Esophagus muscularis mucosa (tissue), 4 donors: Measurements from ENCODE around the gene TMEM69. TPM values are rescaled to one million over a fixed set of nuclear protein-coding genes. Genes with fewer than 3 reads are reported as not detected.
A peak's percentile ranks its signal among the peaks of the same experiment; 100 is the strongest.
"Not testable (repeated sequence)": the region's sequence is repeated elsewhere in the genome, so short reads cannot be mapped to it uniquely, and the experiment has no call there.

ENCODE experiments used
- DNase-seq: peaks from one replicate; pipeline ENCODE4 v3.0.0-alpha.2; 2017; ENCODE audit errors: extremely low spot score
- H3K27ac ChIP-seq, 4 donors: fragments of 200-600 bp; sonication (generic); replicated peaks in 1 of 4; 1 replicate in 3 of 4; 2 replicates in 1 of 4; pipeline ENCODE4 v1.5.1; 2016 to 2019; ENCODE audit warnings: mild to moderate bottlenecking in 1 of 4
- H3K27me3 ChIP-seq, 4 donors: fragments of 200-600 bp; sonication (generic); one replicate each; pipeline versions ENCODE4 v1.5.1 to v1.6.0; 2016 to 2019
- H3K36me3 ChIP-seq, 4 donors: fragments of 200-600 bp; sonication (generic); one replicate each; pipeline ENCODE4 v1.5.1; 2016 to 2019
- H3K4me1 ChIP-seq, 4 donors: fragments of 200-600 bp; sonication (generic); one replicate each; pipeline ENCODE4 v1.5.1; 2016 to 2019
- H3K4me3 ChIP-seq, 4 donors: fragments of 200-600 bp; sonication (generic); 1 replicate in 2 of 4; 2 replicates in 2 of 4; pipeline ENCODE4 v1.5.1; 2016 to 2019; ENCODE audit warnings: mild to moderate bottlenecking in 4 of 4, moderate library complexity in 1 of 4
- H3K9me3 ChIP-seq, 4 donors: fragments of 200-600 bp; sonication (generic); 1 replicate in 3 of 4; 2 replicates in 1 of 4; pipeline ENCODE4 v1.5.1; 2016 to 2019
- CTCF ChIP-seq, 3 experiments: fragments of 200-600 bp in 2 of 3; fragments of 450-650 bp in 1 of 3; sonication (generic) in 2 of 3; IDR thresholded peaks; one replicate each; pipeline ENCODE4 v1.5.1; 2017 to 2019; ENCODE audit warnings: antibody characterized with exemption in 3 of 3, mild to moderate bottlenecking in 2 of 3, moderate library complexity in 1 of 3
- EP300 ChIP-seq: sonication (generic); formaldehyde crosslinking; IDR thresholded peaks from one replicate; pipeline ENCODE4 v1.6.1; 2017; ENCODE audit warnings: antibody characterized with exemption
- POLR2A ChIP-seq: fragments of 450-650 bp; IDR thresholded peaks from one replicate; pipeline ENCODE4 v1.6.1; 2017; ENCODE audit warnings: antibody characterized with exemption, moderate library complexity, mild to moderate bottlenecking, low read depth
- POLR2AphosphoS5 ChIP-seq, 2 donors: sonication (generic); formaldehyde crosslinking; IDR thresholded peaks; one replicate each; pipeline ENCODE4 v1.6.1; 2017; ENCODE audit warnings: antibody characterized with exemption in 2 of 2
- WGBS: methylation state at CpG from one replicate; pipeline ENCODE4 v1.1.5; 2018; 5-methylcytosine and 5-hydroxymethylcytosine counted together
- intact Hi-C: fragments of 100-400 bp; cut with DNase I; formaldehyde crosslinking; loops from one replicate; pipeline ENCODE4 v1.15.1; 2023
- total RNA-seq, 4 donors: library from RNA; depleted of rRNA; stranded (reverse); fragments of >200 nt; gene quantifications; one replicate each; pipeline versions ENCODE4 v1.1.0 to v1.2.1, GENCODE V29; 2016

Gene TMEM69
- total RNA-seq, 4 donors from 2014 or later, result 18.9 to 22.5 (median 19.9) TPM

- intact Hi-C loops, result no loop called here
Measured at GRCh38 chr1:45673956-45674355, 14.0 kb upstream of the TMEM69 start.

DNA sequence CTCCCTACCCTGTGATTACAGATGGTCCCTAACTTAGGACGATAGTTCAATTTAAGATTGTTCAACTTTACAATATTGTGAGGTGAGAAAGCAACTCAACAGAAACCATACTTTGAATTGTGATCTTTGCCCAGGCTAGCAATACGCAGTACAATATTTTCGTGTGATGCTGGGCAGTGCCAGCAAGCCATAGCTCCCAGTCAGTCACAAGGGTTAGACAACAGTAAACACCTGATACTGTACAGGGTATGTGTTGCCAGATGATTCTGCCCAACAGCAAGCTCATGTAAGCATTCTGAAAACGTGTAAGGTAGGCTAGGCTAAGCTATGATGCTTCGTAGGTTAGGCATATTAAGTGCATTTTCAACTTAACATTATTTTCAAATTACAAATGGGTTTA, 13.5 kb upstream of the TMEM69 start:
- Histone ChIP-seq H3K36me3 (no peaks in the 10 kb centered on the region), H3K27me3 (no peaks in the 10 kb centered on the region), H3K4me3 (no peak overlapping the region), H3K9me3 (no peaks in the 10 kb centered on the region), H3K4me1 (peaks cover 54 to 92% (median 81%) of the 10 kb centered on the region in 4 donors), H3K27ac (no peak overlapping the region)
- TF ChIP-seq POLR2A, result no peak
- TF ChIP-seq CTCF (IDR thresholded peaks at IDR 0.05), result no peak
- no peak for TF ChIP-seq EP300
- TF ChIP-seq POLR2AphosphoS5 (IDR thresholded peaks at IDR 0.05), result no peak
- no peak for DNase-seq
- 83% methylated on average over 5 of the region's 5 CpGs for WGBS
- intact Hi-C loops, result no loop called here

More at GRCh38 chr1:45673956-45674355, 14.0 kb upstream of the TMEM69 start:
- H3K4me3 ChIP-seq, result no peak overlapping the region
- H3K36me3 ChIP-seq, result no peaks in the 10 kb centered on the region
- no peaks in the 10 kb centered on the region for H3K9me3 ChIP-seq
- H3K4me1 ChIP-seq, result peaks cover 55 to 92% (median 81%) of the 10 kb centered on the region in 4 donors
- no peak for DNase-seq
- H3K27me3 ChIP-seq, result no peaks in the 10 kb centered on the region
- 96% methylated on average over 4 of the region's 4 CpGs for WGBS
- TF ChIP-seq CTCF (IDR thresholded peaks at IDR 0.05), result no peak
- TF ChIP-seq POLR2A, result no peak
- TF ChIP-seq EP300, result no peak
- no peak for TF ChIP-seq POLR2AphosphoS5 (IDR thresholded peaks at IDR 0.05)
- no peak overlapping the region for H3K27ac ChIP-seq

- H3K9me3 ChIP-seq, DNase-seq, intact Hi-C loops, H3K27me3 ChIP-seq, H3K36me3 ChIP-seq, H3K4me3 ChIP-seq, H3K27ac ChIP-seq: not testable (repeated sequence)
- 85% methylated on average over 7 of the region's 7 CpGs for WGBS
- H3K4me1 ChIP-seq, result peaks cover 60 to 97% (median 85%) of the 10 kb centered on the region in 4 donors
Measured at GRCh38 chr1:45676553-45676952, 11.4 kb upstream of the TMEM69 start.

- no peak for DNase-seq
- H3K4me1 ChIP-seq, result peaks cover 71 to 100% (median 92%) of the 10 kb centered on the region in 4 donors
- H3K9me3 ChIP-seq, result no peaks in the 10 kb centered on the region
- WGBS, result 71% methylated on average over 3 of the region's 3 CpGs
- H3K36me3 ChIP-seq, result no peaks in the 10 kb centered on the region
- no peaks in the 10 kb centered on the region for H3K27me3 ChIP-seq
- TF ChIP-seq POLR2A (no peak), EP300 (no peak), POLR2AphosphoS5 (IDR thresholded peaks at IDR 0.05) (no peak), CTCF (IDR thresholded peaks at IDR 0.05) (no peak)
- intact Hi-C loops, result no loop called here
- no peak overlapping the region for H3K4me3 ChIP-seq
- no peak overlapping the region for H3K27ac ChIP-seq
Measured at GRCh38 chr1:45677751-45678245, 10.2 kb upstream of the TMEM69 start.

- no peak for DNase-seq
- H3K4me1 ChIP-seq, result peaks cover 70 to 100% (median 93%) of the 10 kb centered on the region in 4 donors
- intact Hi-C loops, result no loop called here
- no peaks in the 10 kb centered on the region for H3K36me3 ChIP-seq
- no peak overlapping the region for H3K4me3 ChIP-seq
- H3K27ac ChIP-seq, result peak overlapping the region in 2 of 4 donors; percentile 10 to 49
- no peaks in the 10 kb centered on the region for H3K27me3 ChIP-seq
- TF ChIP-seq POLR2A, result no peak
- no peak for TF ChIP-seq POLR2AphosphoS5 (IDR thresholded peaks at IDR 0.05)
- TF ChIP-seq EP300, result no peak
- no peak for TF ChIP-seq CTCF (IDR thresholded peaks at IDR 0.05)
- no peaks in the 10 kb centered on the region for H3K9me3 ChIP-seq
Measured at GRCh38 chr1:45678489-45678888, 9.5 kb upstream of the TMEM69 start.
